Activated effector memory CD4-positive, alpha-beta T cell treated with Interleukin-2 at 50 U/mL for 16 hours (primary cell): ENCODE results near the gene TJP2.

Experiments
- DNase-seq: peaks from one replicate; pipeline ENCODE4 v3.0.0-alpha.2; 2020

TJP2 gene

GRCh38 chr9:69193685-69194032 lies 19.6 kb downstream of the TJP2 start:
- no peak for DNase-seq

- DNase-seq: no peak
Measured at GRCh38 chr9:69194702-69195418, 20.8 kb downstream of the TJP2 start.

GRCh38 chr9:69195668-69196067 lies 21.6 kb downstream of the TJP2 start:
- DNase-seq: no peak

- DNase-seq: no peak
Measured at GRCh38 chr9:69197687-69198086, 23.6 kb downstream of the TJP2 start.

GRCh38 chr9:69198521-69199220 lies 24.6 kb downstream of the TJP2 start:
- DNase-seq: no peak

- no peak for DNase-seq
Measured at GRCh38 chr9:69199769-69200470, 25.8 kb downstream of the TJP2 start.

GRCh38 chr9:69202556-69202955 lies 28.5 kb downstream of the TJP2 start:
- DNase-seq: no peak

- no peak for DNase-seq
Measured at GRCh38 chr9:69204326-69204725, 30.2 kb downstream of the TJP2 start.

- no peak for DNase-seq
Measured at GRCh38 chr9:69204849-69205248, 30.8 kb downstream of the TJP2 start.

- no peak for DNase-seq
Measured at GRCh38 chr9:69206047-69206446, 32.0 kb downstream of the TJP2 start.

GRCh38 chr9:69207503-69207902 lies 33.4 kb downstream of the TJP2 start:
- no peak for DNase-seq

- DNase-seq: no peak
Measured at GRCh38 chr9:69211424-69212036, 37.5 kb downstream of the TJP2 start.

- DNase-seq: no peak
Measured at GRCh38 chr9:69213647-69214046, 39.6 kb downstream of the TJP2 start.

GRCh38 chr9:69214939-69215338 lies 40.9 kb downstream of the TJP2 start:
- DNase-seq: no peak

- no peak for DNase-seq
Measured at GRCh38 chr9:69215774-69216485, 41.9 kb downstream of the TJP2 start.

GRCh38 chr9:69218166-69218565 lies 44.1 kb downstream of the TJP2 start:
- no peak for DNase-seq

- no peak for DNase-seq
Measured at GRCh38 chr9:69221036-69221435, 47.0 kb downstream of the TJP2 start.

- DNase-seq: no peak
Measured at GRCh38 chr9:69222970-69223369, 48.9 kb downstream of the TJP2 start.

GRCh38 chr9:69223605-69224004 lies 49.5 kb downstream of the TJP2 start:
- DNase-seq: no peak

GRCh38 chr9:69229367-69229766 lies 55.3 kb downstream of the TJP2 start:
- no peak for DNase-seq

- no peak for DNase-seq
Measured at GRCh38 chr9:69232135-69232534, 58.1 kb downstream of the TJP2 start.

GRCh38 chr9:69234683-69235082 lies 60.6 kb downstream of the TJP2 start:
- DNase-seq: no peak

GRCh38 chr9:69236188-69236587 lies 62.1 kb downstream of the TJP2 start:
- DNase-seq: no peak
